KMS-11 (cell line): ENCODE results near the gene TSPAN14.

Source experiments
- H2AFZ ChIP-seq: fragments of 200-600 bp; sonication (generic); 2 replicates; pipeline ENCODE4 v1.6.1; 2016; ENCODE audit warnings: antibody characterized with exemption, mixed run types, low read depth
- H3K27ac ChIP-seq: fragments of 200-600 bp; sonication (generic); 2 replicates; pipeline ENCODE4 v1.6.1; 2016; ENCODE audit warnings: mild to moderate bottlenecking, mixed run types
- H3K27me3 ChIP-seq: fragments of 200-600 bp; sonication (generic); 2 replicates; pipeline ENCODE4 v1.6.1; 2017; ENCODE audit warnings: mild to moderate bottlenecking, low read depth, mixed run types, moderate library complexity; ENCODE audit not compliant: insufficient read depth
- H3K36me3 ChIP-seq: fragments of 200-600 bp; sonication (generic); 2 replicates; pipeline ENCODE4 v1.6.1; 2017; ENCODE audit warnings: mild to moderate bottlenecking, mixed run types; ENCODE audit not compliant: insufficient read depth
- H3K4me1 ChIP-seq: fragments of 200-600 bp; sonication (generic); 2 replicates; pipeline ENCODE4 v1.6.1; 2016; ENCODE audit warnings: mild to moderate bottlenecking, low read depth, mixed run types; ENCODE audit not compliant: poor library complexity, severe bottlenecking
- H3K4me2 ChIP-seq: fragments of 200-600 bp; sonication (generic); 2 replicates; pipeline ENCODE4 v1.7.0; 2016; ENCODE audit warnings: mild to moderate bottlenecking, mixed run types
- H3K4me3 ChIP-seq: fragments of 200-600 bp; sonication (generic); IDR thresholded peaks from 2 replicates; pipeline ENCODE4 v1.6.1; 2017; ENCODE audit warnings: low read depth, low read length, mixed read lengths; ENCODE audit not compliant: insufficient read depth
- H3K79me2 ChIP-seq: fragments of 200-600 bp; sonication (generic); 2 replicates; pipeline ENCODE4 v1.6.1; 2016; ENCODE audit warnings: low read depth, mixed run types; ENCODE audit not compliant: insufficient read depth
- H3K9ac ChIP-seq: fragments of 200-600 bp; sonication (generic); 2 replicates; pipeline ENCODE4 v1.6.1; 2016; ENCODE audit warnings: mild to moderate bottlenecking, mixed run types
- H4K20me1 ChIP-seq: fragments of 200-600 bp; sonication (generic); 2 replicates; pipeline ENCODE4 v1.6.1; 2016; ENCODE audit warnings: mild to moderate bottlenecking, mixed run types; ENCODE audit not compliant: insufficient read depth
- CTCF ChIP-seq: fragments of 200-600 bp; sonication (generic); conservative IDR thresholded peaks from 2 replicates; pipeline ENCODE4 v1.6.1; 2017; ENCODE audit warnings: low read depth, mild to moderate bottlenecking, antibody characterized with exemption, low read length, moderate library complexity, mixed read lengths

TSPAN14 gene

GRCh38 chr10:80429521-80429973 is 24.6 kb upstream of the TSPAN14 start:
- no peak overlapping the region for H3K27ac ChIP-seq
- H3K4me2 ChIP-seq: no peak overlapping the region
- no peaks in the 10 kb centered on the region for H3K4me1 ChIP-seq

GRCh38 chr10:80433134-80433533 is 21.0 kb upstream of the TSPAN14 start:
- Histone ChIP-seq H3K79me2 (no peaks in the 10 kb centered on the region), H3K9ac (no peak overlapping the region), H3K27me3 (no peaks in the 10 kb centered on the region), H3K4me1 (no peaks in the 10 kb centered on the region), H4K20me1 (no peaks in the 10 kb centered on the region), H3K36me3 (no peaks in the 10 kb centered on the region), H2AFZ (no peak overlapping the region), H3K27ac (no peak overlapping the region), H3K4me2 (no peak overlapping the region), H3K4me3 (no peak overlapping the region)
- no peak for TF ChIP-seq CTCF

More at GRCh38 chr10:80429521-80429973, 24.6 kb upstream of the TSPAN14 start:
- Histone ChIP-seq H3K4me3 (no peak overlapping the region), H3K27me3 (no peaks in the 10 kb centered on the region), H3K79me2 (no peaks in the 10 kb centered on the region), H4K20me1 (no peaks in the 10 kb centered on the region), H3K9ac (no peak overlapping the region), H3K36me3 (no peaks in the 10 kb centered on the region), H2AFZ (no peak overlapping the region)
- TF ChIP-seq CTCF: no peak

GRCh38 chr10:80436446-80437098 is 17.5 kb upstream of the TSPAN14 start:
- no peaks in the 10 kb centered on the region for H3K27me3 ChIP-seq
- no peak overlapping the region for H3K4me2 ChIP-seq
- H3K79me2 ChIP-seq: no peaks in the 10 kb centered on the region
- TF ChIP-seq CTCF: no peak
- H3K4me1 ChIP-seq: no peaks in the 10 kb centered on the region
- no peak overlapping the region for H3K27ac ChIP-seq
- H4K20me1 ChIP-seq: no peaks in the 10 kb centered on the region
- H3K9ac ChIP-seq: no peak overlapping the region
- H3K36me3 ChIP-seq: no peaks in the 10 kb centered on the region
- no peak overlapping the region for H3K4me3 ChIP-seq
- H2AFZ ChIP-seq: no peak overlapping the region

- no peaks in the 10 kb centered on the region for H3K4me1 ChIP-seq
- no peak overlapping the region for H3K9ac ChIP-seq
- TF ChIP-seq CTCF: no peak
- H3K27ac ChIP-seq: no peak overlapping the region
- H2AFZ ChIP-seq: no peak overlapping the region
- no peaks in the 10 kb centered on the region for H3K79me2 ChIP-seq
- H4K20me1 ChIP-seq: no peaks in the 10 kb centered on the region
- no peak overlapping the region for H3K4me2 ChIP-seq
- H3K36me3 ChIP-seq: no peaks in the 10 kb centered on the region
- H3K4me3 ChIP-seq: no peak overlapping the region
- no peaks in the 10 kb centered on the region for H3K27me3 ChIP-seq
These were observed 16.9 kb upstream of the TSPAN14 start for GRCh38 chr10:80437227-80437626.
